ENCODE results near the gene MDN1.

DNA sequence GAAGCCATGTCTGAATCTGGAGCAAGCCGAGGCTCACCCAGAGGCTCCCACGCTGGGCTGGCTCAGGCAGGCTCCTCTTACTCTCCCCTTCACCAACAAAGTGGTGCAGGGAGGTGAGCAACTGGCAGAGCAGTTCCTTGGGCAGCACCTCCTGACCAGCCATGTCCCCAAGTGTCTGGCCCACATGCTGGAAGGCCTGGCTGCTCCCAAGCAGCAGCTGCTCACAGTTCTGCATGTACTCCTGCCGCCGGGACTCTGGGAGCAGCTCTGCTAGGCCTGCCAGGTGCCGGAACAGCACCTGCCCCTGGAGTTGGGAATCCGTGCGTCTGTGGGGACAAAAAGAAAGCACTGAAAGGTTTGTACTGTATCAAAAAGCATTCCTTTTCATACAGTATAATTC lies 123.9 kb downstream of the MDN1 start:
- TF ChIP-seq FOXM1 (IDR thresholded peaks at IDR 0.05; ENCODE audit: borderline replicate concordance): no peak
- no peak for TF ChIP-seq NFRKB (IDR thresholded peaks at IDR 0.05)
- no peak for TF ChIP-seq CTBP1 (IDR thresholded peaks at IDR 0.05; ENCODE audit: borderline replicate concordance)
- TF ChIP-seq FOXK2 (IDR thresholded peaks at IDR 0.05): no peak
- no peak for TF ChIP-seq LEF1 (IDR thresholded peaks at IDR 0.05; ENCODE audit: borderline replicate concordance)
- no peak for TF ChIP-seq SP1 (IDR thresholded peaks at IDR 0.05)
- TF ChIP-seq FOXA1 (IDR thresholded peaks at IDR 0.05): no peak
- no peak for TF ChIP-seq BHLHE40 (IDR thresholded peaks at IDR 0.05; ENCODE audit: borderline replicate concordance)
- TF ChIP-seq TARDBP (IDR thresholded peaks at IDR 0.05): no peak
- TF ChIP-seq SUZ12 (IDR thresholded peaks at IDR 0.05): no peak
- TF ChIP-seq ZNF384 (IDR thresholded peaks at IDR 0.05): no peak
- TF ChIP-seq HDGF (IDR thresholded peaks at IDR 0.05; ENCODE audit: borderline replicate concordance): no peak

Measured in HEK293T (cell line).